Psoas muscle (tissue), 8 donors: ENCODE data around the gene TNFRSF19. TPM values are rescaled to one million over a fixed set of nuclear protein-coding genes. Genes with fewer than 3 reads are reported as not detected.

ENCODE experiments used
- ATAC-seq, 4 donors: fragments of 200-7000 bp; cut with Tn5 transposase; one replicate each; pipeline ENCODE4 v1.9.1; 2020; ENCODE audit warnings: moderate library complexity in 3 of 4, mild to moderate bottlenecking in 2 of 4
- DNase-seq, 2 donors: peaks; one replicate each; pipeline ENCODE4 v3.0.0-alpha.2; 2020
- H3K27ac ChIP-seq: fragments of 200-600 bp; one replicate; pipeline ENCODE4 v1.8.0; 2022
- H3K27me3 ChIP-seq, 3 donors: fragments of 200-600 bp in 1 of 3; one replicate each; pipeline versions ENCODE4 v1.6.1 to v1.8.0; 2013 to 2022; ENCODE audit warnings: low read length in 2 of 3, mild to moderate bottlenecking in 2 of 3, moderate library complexity in 1 of 3; ENCODE audit not compliant: insufficient read depth in 3 of 3
- H3K36me3 ChIP-seq, 2 donors: fragments of 200-600 bp in 1 of 2; one replicate each; pipeline versions ENCODE4 v1.6.1 to v1.8.0; 2013 to 2022; ENCODE audit warnings: low read depth in 1 of 2, mild to moderate bottlenecking in 1 of 2, moderate library complexity in 1 of 2; ENCODE audit not compliant: insufficient read depth in 1 of 2
- H3K4me1 ChIP-seq: fragments of 200-600 bp; one replicate; pipeline ENCODE4 v1.8.0; 2022
- H3K4me3 ChIP-seq: fragments of 200-600 bp; one replicate; pipeline ENCODE4 v1.8.0; 2022; ENCODE audit warnings: mild to moderate bottlenecking
- H3K9me3 ChIP-seq: fragments of 200-600 bp; one replicate; pipeline ENCODE4 v1.8.0; 2022
- WGBS, 3 donors: extraction: QIAGEN DNeasy Blood & Tissue Kit; methylation state at CpG; one replicate each; pipeline versions ENCODE4 v1.1.6 to v1.1.7; 2013; 5-methylcytosine and 5-hydroxymethylcytosine counted together
- intact Hi-C, 2 donors: fragments of 100-400 bp; cut with DNase I; formaldehyde crosslinking; loops; one replicate each; pipeline versions ENCODE4 v1.11.0 to v1.14.2; 2022
- polyA plus RNA-seq, 3 donors: library from polyadenylated mRNA; stranded (reverse); fragments of 200-250 nt; gene quantifications; one replicate each; pipeline ENCODE4 v1.2.3, GENCODE V29; 2013
- total RNA-seq, 4 donors: library from RNA; stranded (reverse); fragmentation: NEBNext Ultra II Directional in 2 of 4; extraction: Animal tissue kit (Norgen Biotek cat#: 25700) in 2 of 4; gene quantifications; one replicate each; pipeline versions ENCODE4 v1.2.1 to v1.2.4, GENCODE V29; 2021 to 2023
- TF ChIP-seq, protein P1 (sequence below): fragments of 200-600 bp; IDR thresholded peaks from one replicate; pipeline ENCODE4 v1.8.0; 2022; ENCODE audit warnings: antibody characterized with exemption
- donor health status: healthy with polysubstance abuse.
- donor health status: DM: no; HTN: no; CAD: no; lungs with moderate emphysema.
- donor health status: Bipolar disorder and iron deficiency.
- donor health status: healthy.
- donor health status: DM: yes; HTN: yes; CAD: no.
- donor health status: DM: no; HTN: no; CAD: no.
- donor health status: DM: no; HTN: no; CAD: no.
- donor health status: DM: yes; HTN: yes; CAD: no.

Gene TNFRSF19
- total and polyA plus RNA-seq, 7 donors, result 0.35 to 2.0 (median 0.55) TPM

DNA sequence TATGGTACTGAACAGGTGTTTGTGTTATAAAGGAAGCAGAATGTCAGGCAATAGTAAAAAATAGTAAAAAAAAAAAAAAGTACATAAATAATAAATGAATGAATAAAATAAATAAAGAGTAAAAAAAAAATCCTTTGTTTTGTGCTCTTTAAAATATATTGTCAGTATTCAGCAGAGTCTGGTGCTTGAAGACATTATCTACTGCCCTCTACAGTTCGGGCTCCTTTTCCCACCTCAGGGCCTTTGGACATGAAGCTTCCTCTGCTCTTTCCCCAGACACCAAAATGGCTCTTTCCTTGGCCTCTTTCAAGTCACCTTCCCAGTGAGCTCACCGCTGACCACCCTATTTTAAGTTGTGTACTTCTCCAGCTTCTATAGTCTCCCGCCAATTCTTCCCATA, 137.5 kb downstream of the TNFRSF19 start:
- Histone ChIP-seq H3K27ac (no peak overlapping the region), H3K4me1 (peaks cover 6% of the 10 kb centered on the region), H3K36me3 (no peaks in the 10 kb centered on the region), H3K4me3 (no peak overlapping the region), H3K27me3 (no peaks in the 10 kb centered on the region), H3K9me3 (no peaks in the 10 kb centered on the region)
- no peak for DNase-seq
- 90 to 96% (median 94%) methylated on average over 3 of the region's 3 CpGs for WGBS, 3 donors
- ATAC-seq, result no peak
- TF ChIP-seq, protein P1, sequence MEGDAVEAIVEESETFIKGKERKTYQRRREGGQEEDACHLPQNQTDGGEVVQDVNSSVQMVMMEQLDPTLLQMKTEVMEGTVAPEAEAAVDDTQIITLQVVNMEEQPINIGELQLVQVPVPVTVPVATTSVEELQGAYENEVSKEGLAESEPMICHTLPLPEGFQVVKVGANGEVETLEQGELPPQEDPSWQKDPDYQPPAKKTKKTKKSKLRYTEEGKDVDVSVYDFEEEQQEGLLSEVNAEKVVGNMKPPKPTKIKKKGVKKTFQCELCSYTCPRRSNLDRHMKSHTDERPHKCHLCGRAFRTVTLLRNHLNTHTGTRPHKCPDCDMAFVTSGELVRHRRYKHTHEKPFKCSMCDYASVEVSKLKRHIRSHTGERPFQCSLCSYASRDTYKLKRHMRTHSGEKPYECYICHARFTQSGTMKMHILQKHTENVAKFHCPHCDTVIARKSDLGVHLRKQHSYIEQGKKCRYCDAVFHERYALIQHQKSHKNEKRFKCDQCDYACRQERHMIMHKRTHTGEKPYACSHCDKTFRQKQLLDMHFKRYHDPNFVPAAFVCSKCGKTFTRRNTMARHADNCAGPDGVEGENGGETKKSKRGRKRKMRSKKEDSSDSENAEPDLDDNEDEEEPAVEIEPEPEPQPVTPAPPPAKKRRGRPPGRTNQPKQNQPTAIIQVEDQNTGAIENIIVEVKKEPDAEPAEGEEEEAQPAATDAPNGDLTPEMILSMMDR, result peak; percentile 5
- intact Hi-C loops, result loop anchor here in 1 of 2 donors (10.0 kb wide), 1 partner anchor 243 kb away; no protein-coding TSS in a partner anchor

DNA sequence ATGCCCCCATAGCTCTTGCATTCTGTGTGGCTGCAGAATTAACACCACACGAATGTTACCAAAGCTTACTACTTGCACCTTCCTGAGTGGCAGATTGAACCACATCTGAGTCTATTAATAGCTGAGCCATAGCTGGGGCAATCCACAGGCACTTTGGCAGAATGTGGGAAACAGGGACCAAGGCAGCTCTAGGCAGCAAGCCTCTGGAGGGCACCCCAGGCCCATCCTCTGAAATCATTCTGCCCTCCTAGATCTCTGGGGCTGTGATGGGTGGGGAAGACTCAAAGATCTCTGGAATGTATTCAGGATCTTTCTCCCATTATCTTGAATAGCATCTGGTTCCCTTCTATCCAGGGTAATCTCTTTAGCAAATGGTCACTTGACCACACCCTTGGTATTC, 139.3 kb downstream of the TNFRSF19 start:
- peak; percentile 37 to 84 (median 66) for ATAC-seq
- 14 to 30% (median 24%) methylated on average over 1 of the region's 1 CpG for WGBS, 3 donors
- no peaks in the 10 kb centered on the region for H3K27me3 ChIP-seq
- H3K4me3 ChIP-seq, result no peak overlapping the region
- H3K27ac ChIP-seq, result no peak overlapping the region
- H3K36me3 ChIP-seq, result no peaks in the 10 kb centered on the region
- intact Hi-C loops, result loop anchor here in 1 of 2 donors (10.0 kb wide), 1 partner anchor 245 kb away; no protein-coding TSS in a partner anchor
- peaks cover 6% of the 10 kb centered on the region for H3K4me1 ChIP-seq
- peaks cover 2% of the 10 kb centered on the region for H3K9me3 ChIP-seq
- DNase-seq, result no peak
- TF ChIP-seq, protein P1, result no peak

DNA sequence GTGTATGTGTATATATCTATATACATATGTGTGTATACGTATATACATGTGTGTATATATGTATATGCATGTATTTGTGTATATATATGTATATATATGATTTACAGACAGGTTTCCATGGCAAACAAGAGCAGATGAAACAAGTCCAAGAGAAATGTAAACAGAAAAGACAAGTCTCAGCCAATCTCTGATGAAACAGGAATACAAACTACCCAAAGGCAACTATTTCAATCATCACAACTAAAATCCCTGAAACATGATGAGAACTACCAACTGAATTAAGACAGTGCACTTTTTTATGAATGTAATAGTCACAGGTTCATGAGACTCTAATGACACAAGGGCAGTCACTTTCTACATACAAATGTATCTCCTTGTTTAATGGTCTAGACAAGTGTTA, 140.2 kb downstream of the TNFRSF19 start:
- TF ChIP-seq, protein P1, result no peak
- peaks cover 2% of the 10 kb centered on the region for H3K9me3 ChIP-seq
- intact Hi-C loops, result no loop called here
- ATAC-seq, result no peak
- no peaks in the 10 kb centered on the region for H3K27me3 ChIP-seq
- no peak for DNase-seq
- no peak overlapping the region for H3K27ac ChIP-seq
- no peaks in the 10 kb centered on the region for H3K36me3 ChIP-seq
- 88 to 97% (median 92%) methylated on average over 1 of the region's 1 CpG for WGBS, 3 donors
- peaks cover 6% of the 10 kb centered on the region for H3K4me1 ChIP-seq
- no peak overlapping the region for H3K4me3 ChIP-seq

DNA sequence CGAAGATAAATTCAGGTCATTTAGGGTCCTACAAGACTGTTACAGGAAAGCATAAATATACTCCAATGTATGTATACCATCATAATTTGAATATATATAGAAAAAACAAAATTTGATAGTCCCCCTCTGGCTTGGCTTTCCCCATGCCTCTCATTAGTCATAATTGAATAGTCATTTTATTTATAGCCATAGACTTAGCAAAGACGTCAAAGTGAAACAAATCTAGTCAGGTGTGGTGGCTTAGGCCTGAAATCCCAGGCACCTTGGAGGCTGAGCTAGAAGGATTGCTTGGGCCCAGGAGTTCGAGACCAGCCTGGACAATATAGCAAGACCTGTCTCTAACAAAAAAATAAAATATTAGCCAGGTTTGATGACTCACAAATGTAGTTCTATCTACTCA, 141.1 kb downstream of the TNFRSF19 start:
- H3K4me3 ChIP-seq, result no peak overlapping the region
- intact Hi-C loops, result no loop called here
- WGBS, 3 donors, result 74 to 84% (median 79%) methylated on average over 3 of the region's 3 CpGs
- H3K9me3 ChIP-seq, result peaks cover 2% of the 10 kb centered on the region
- H3K4me1 ChIP-seq, result peaks cover 6% of the 10 kb centered on the region
- DNase-seq (no peak), ATAC-seq (peak in 1 of 4 donors; percentile 31)
- no peak overlapping the region for H3K27ac ChIP-seq
- no peaks in the 10 kb centered on the region for H3K27me3 ChIP-seq
- TF ChIP-seq, protein P1, result no peak
- H3K36me3 ChIP-seq, result no peaks in the 10 kb centered on the region

DNA sequence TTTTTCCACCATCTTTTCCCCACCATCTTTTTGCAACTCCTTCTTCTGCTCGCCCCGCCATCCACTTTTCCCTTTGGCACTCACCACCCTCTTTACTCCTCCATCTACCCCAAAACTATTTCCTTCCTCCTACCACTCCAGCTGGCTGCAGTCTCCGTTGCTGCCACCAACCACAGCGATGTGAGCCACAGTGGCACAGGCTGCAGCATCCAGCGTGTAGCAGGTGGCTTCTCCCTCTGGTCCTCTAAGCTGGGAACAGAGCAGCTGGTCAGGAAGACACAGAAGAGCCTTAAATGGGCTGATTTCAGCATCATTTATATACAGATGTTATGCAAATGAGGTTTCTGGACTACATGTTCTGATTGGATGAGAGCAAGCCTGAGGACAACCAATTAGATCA, 144.5 kb downstream of the TNFRSF19 start:
- H3K27me3 ChIP-seq, result no peaks in the 10 kb centered on the region
- no peak for DNase-seq
- TF ChIP-seq, protein P1, result no peak
- no peak for ATAC-seq
- 61 to 65% (median 63%) methylated on average over 5 of the region's 5 CpGs for WGBS, 3 donors
- no peak overlapping the region for H3K4me3 ChIP-seq
- no peaks in the 10 kb centered on the region for H3K4me1 ChIP-seq
- peaks cover 2% of the 10 kb centered on the region for H3K9me3 ChIP-seq
- no peak overlapping the region for H3K27ac ChIP-seq
- intact Hi-C loops, result no loop called here
- no peaks in the 10 kb centered on the region for H3K36me3 ChIP-seq
